HUDEP-2 (cell line): ENCODE data around the gene C1orf105.

Experiments used
- DNase-seq, 76 experiments: peaks; one replicate each; lab custom pipeline; 2025; ENCODE audit not compliant: unreplicated experiment in 76 of 76; lab: John Stamatoyannopoulos, UW

Gene C1orf105

GRCh38 chr1:172483448-172483847 is 63.0 kb downstream of the C1orf105 start:
- no peak for DNase-seq

GRCh38 chr1:172484252-172484651 is 63.8 kb downstream of the C1orf105 start:
- no peak for DNase-seq

- no peak for DNase-seq
Measured at GRCh38 chr1:172485626-172486025, 65.1 kb downstream of the C1orf105 start.

GRCh38 chr1:172486805-172487454 is 66.4 kb downstream of the C1orf105 start:
- DNase-seq: no peak

GRCh38 chr1:172487550-172487949 is 67.1 kb downstream of the C1orf105 start:
- no peak for DNase-seq

- no peak for DNase-seq
Measured at GRCh38 chr1:172488393-172488792, 67.9 kb downstream of the C1orf105 start.

GRCh38 chr1:172489847-172490246 is 69.4 kb downstream of the C1orf105 start:
- no peak for DNase-seq

- DNase-seq: no peak
Measured at GRCh38 chr1:172492421-172492820, 71.9 kb downstream of the C1orf105 start.

GRCh38 chr1:172494166-172494565 is 73.7 kb downstream of the C1orf105 start:
- no peak for DNase-seq

- DNase-seq: peak in 12 of 76 experiments; percentile 3 to 63 (median 21)
Measured at GRCh38 chr1:172496127-172496526, 75.6 kb downstream of the C1orf105 start.

GRCh38 chr1:172496678-172497077 is 76.2 kb downstream of the C1orf105 start:
- DNase-seq: peak in 3 of 76 experiments; percentile 13 to 17 (median 15)

GRCh38 chr1:172497230-172497629 is 76.7 kb downstream of the C1orf105 start:
- no peak for DNase-seq

GRCh38 chr1:172498857-172499256 is 78.4 kb downstream of the C1orf105 start:
- no peak for DNase-seq

GRCh38 chr1:172499636-172500141 is 79.2 kb downstream of the C1orf105 start:
- DNase-seq: peak in 14 of 76 experiments; percentile 5 to 35 (median 21)

GRCh38 chr1:172500207-172500606 is 79.7 kb downstream of the C1orf105 start:
- no peak for DNase-seq

GRCh38 chr1:172507741-172508140 is 87.3 kb downstream of the C1orf105 start:
- DNase-seq: peak in 3 of 76 experiments; percentile 9 to 12 (median 11)

GRCh38 chr1:172510479-172510878 is 90.0 kb downstream of the C1orf105 start:
- DNase-seq: no peak

GRCh38 chr1:172512591-172512990 is 92.1 kb downstream of the C1orf105 start:
- no peak for DNase-seq

- peak in 29 of 76 experiments; percentile 9 to 68 (median 33) for DNase-seq
Measured at GRCh38 chr1:172513479-172513878, 93.0 kb downstream of the C1orf105 start.

- DNase-seq: no peak
Measured at GRCh38 chr1:172514108-172514507, 93.6 kb downstream of the C1orf105 start.

GRCh38 chr1:172515436-172515835 is 95.0 kb downstream of the C1orf105 start:
- DNase-seq: peak in 34 of 76 experiments; percentile 39 to 89 (median 68)

GRCh38 chr1:172515927-172516326 is 95.4 kb downstream of the C1orf105 start:
- peak in 4 of 76 experiments; percentile 8 to 46 (median 30) for DNase-seq
